GM21515 (cell line): ENCODE results near the gene TSPAN18.

Experiments
- ATAC-seq: cut with Tn5 transposase; IDR thresholded peaks from one replicate; pipeline ENCODE4 v1.9.1; 2021; ENCODE audit not compliant: unreplicated experiment

Gene TSPAN18

DNA sequence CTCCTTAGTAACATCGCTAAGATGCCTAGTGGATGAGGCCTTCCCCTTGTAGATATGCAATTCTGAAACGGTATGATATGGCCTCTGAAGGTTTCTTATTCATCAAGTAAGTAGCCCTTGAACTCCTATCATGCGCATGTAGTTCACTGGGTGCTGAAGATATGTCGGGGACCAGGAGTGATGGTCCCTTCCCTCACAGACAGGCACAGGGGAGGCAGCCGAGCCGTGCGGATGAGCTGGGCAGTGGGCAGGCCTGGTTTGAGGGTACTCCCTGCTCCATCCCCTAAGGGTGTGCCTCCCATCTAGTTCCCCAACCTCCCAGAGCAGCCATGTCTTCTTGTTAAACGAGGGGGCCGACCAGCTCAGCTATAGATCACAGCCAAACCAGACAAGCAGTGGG lies 183.8 kb downstream of the TSPAN18 start:
- no peak for ATAC-seq

- ATAC-seq = no peak
Observed at GRCh38 chr11:44911029-44911814, 184.5 kb downstream of the TSPAN18 start.

GRCh38 chr11:44912270-44912987 lies 185.7 kb downstream of the TSPAN18 start:
- no peak for ATAC-seq

DNA sequence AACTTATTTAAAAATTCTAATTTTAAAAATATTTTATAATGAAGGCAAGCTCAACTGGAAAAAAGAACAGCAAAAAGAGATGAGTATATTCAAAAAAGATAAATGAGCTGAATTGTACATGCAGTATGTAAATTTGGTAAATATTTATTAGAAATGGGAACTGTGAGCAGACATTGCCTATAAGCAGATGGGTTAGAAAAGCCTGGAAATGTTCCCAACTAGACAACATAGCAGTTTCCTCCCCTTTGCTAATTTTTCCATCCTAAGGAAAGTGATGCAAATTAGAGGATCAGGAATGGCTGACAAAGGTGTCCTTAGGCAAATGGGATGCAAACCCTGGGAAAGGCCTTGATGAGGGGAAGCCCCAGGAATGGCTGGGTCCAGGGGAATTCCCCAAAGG lies 186.7 kb downstream of the TSPAN18 start:
- no peak for ATAC-seq

- no peak for ATAC-seq
Observed at GRCh38 chr11:44914105-44914504, 187.3 kb downstream of the TSPAN18 start.

GRCh38 chr11:44915004-44915403 lies 188.2 kb downstream of the TSPAN18 start:
- ATAC-seq = no peak

- no peak for ATAC-seq
Observed at GRCh38 chr11:44915621-44916020, 188.9 kb downstream of the TSPAN18 start.

DNA sequence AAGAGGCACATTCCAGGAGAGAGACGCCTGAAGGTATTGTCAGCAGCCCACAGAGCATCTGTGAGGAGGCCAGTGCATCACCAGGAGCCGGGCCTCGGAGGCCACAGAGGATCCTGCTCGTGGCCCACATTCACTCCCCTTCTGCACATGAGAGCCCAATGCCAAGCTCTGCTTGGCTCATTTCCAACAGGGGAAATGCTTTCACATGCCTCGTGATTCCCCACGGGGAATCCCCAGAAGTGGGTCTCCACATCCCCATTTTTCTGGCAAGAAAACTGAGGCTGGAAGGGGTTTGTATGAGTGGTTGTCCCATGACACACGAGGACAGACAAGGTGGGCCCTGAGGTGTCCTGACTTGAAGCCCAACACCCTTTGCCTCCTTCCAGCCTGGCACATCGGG lies 189.6 kb downstream of the TSPAN18 start:
- no peak for ATAC-seq

GRCh38 chr11:44916801-44917385 lies 190.1 kb downstream of the TSPAN18 start:
- no peak for ATAC-seq

GRCh38 chr11:44917741-44918140 lies 191.0 kb downstream of the TSPAN18 start:
- ATAC-seq = no peak

DNA sequence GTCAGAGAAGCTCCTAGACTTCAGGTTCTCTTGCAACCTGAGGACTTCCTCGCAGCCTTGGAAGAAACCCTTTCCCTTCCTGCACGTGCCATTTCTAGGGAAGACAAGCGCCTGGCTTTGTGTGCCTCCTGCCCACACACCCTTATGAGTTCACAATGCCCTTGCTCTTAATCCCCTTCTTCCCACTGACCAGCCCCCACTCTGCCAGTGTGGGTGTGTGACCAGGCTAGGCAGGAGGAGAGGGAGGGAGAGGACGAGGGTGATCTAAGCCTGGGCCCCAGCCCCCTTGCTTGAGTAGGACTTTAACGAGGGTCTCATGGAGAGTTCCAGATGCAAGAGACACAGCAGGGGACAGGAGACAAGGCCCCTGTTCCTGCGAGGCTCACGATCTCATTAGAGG lies 193.7 kb downstream of the TSPAN18 start:
- no peak for ATAC-seq

DNA sequence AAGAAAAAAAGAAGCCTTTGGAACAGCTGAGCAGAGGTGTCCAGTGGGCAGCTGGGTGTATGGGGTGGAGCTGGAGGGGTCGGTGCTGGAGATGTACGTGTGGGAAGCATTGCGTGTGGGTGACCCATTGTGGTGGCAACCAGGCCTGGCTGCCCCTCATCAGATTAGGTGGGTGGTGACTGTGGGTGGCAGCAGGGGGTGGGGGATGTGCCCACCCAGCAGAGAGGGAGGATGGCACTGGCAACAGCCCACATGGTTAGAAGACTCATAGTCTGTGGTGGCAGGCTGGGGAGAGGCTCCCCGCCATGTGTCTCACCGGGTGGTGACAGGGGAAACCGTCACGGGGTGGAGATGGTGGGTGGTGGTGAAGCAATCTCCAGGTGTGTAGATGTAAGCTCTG lies 196.4 kb downstream of the TSPAN18 start:
- ATAC-seq = no peak

DNA sequence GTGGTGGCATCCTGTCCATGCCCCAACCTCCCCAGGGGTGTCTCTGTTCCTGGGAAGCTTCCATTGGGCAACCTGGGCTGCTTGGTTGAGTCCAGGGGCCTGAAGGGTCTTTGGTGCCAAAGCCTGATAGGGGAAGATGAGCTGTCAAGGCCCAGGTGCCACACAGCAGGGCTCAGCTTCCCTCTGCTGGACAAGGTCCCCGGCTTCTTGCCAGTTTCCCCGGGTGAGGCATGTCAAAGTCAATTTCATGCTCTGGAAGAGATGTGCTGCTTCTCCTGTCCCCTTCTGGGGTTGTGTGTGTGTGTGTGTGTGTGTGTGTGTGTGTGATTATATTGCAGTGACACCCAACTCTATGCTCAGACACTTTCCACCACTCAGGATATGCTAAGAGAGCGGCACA lies 197.0 kb downstream of the TSPAN18 start:
- ATAC-seq = no peak

DNA sequence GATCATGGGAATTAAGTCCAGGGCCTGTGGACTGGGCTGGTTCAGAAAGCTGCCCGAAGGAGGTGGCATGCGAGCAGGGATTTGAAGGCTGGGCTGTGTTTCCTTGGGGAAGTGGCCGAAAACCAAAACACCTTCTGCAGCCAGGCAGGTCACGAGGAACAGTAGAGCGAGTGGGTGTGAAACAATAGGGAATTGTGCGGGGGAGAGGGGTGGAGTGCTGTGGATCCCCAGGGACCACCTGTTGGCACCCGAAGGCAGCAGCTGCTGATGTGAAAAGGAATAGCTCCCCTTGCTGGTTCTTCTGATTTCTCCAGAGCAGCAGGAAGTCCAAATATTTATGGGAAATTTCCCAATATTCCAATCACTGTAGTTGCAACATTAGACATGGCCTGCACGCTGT lies 199.3 kb downstream of the TSPAN18 start:
- ATAC-seq = no peak

GRCh38 chr11:44927174-44927661 lies 200.5 kb downstream of the TSPAN18 start:
- ATAC-seq = no peak

- no peak for ATAC-seq
Observed at GRCh38 chr11:44928144-44928543, 201.4 kb downstream of the TSPAN18 start.

GRCh38 chr11:44928816-44929215 lies 202.1 kb downstream of the TSPAN18 start:
- no peak for ATAC-seq

DNA sequence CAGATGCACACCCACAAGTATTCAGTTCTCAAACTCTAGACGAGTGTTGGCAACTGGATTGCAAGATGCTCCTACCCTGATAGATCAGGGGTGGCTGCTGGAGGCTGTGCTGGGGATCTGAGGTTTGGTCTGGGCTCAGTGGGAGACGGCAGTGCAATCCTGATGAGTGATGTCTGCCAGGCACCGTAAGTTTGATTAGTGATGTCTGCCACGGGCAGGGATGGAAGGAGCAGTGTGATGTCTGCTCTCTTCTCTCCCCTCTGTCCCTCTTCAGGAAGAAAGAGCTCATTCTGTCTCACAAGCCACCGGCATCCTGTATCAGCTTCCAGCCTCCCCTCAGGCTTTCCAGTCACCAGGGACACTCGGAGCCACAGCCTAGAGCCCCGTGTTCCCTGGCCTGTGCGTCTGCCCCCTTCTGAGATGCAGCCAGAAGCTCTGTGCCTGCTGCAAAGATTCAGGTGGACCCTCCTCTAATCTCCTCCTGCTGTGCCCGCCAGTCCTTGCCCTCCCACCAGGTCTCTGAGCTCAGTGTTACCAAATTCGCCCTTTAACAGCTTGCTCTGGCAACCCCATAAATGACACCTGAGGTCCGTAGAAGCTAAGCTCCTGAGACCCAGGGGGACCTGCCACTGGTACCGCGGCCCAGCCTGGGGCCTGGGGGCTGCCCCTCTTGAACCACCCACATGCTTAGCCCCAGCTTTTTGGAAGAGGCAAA lies 204.0 kb downstream of the TSPAN18 start:
- ATAC-seq = no peak

GRCh38 chr11:44931466-44931865 lies 204.7 kb downstream of the TSPAN18 start:
- ATAC-seq = no peak

DNA sequence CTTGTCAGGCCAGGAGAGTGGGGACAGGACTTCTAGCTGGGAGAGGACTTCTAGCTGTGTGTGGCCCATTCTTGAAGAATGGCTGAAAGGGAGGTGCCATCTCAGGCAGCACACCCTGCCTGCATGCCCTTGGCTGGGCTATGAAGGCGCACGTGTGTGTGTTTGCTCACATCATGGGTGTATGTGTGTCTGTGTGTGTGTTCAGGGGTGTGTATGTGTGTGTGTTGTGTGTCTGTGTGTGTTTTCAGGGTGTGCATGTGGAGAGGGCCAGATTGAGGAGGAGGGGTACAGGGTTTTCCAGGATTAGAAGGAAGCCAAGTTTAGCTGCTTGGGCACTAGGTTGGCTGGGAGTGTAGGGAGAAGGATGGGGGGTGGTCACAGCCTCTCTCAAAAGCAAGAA lies 207.3 kb downstream of the TSPAN18 start:
- no peak for ATAC-seq

GRCh38 chr11:44934735-44935250 lies 208.0 kb downstream of the TSPAN18 start:
- ATAC-seq = no peak
